Heart left ventricle (tissue), 13 donors: ENCODE data around the gene SMC5.

ENCODE experiments used
- CTCF ChIP-seq, 12 donors: fragments of 200-600 bp; sonication (generic) in 4 of 12; IDR thresholded peaks; one replicate each; pipeline versions ENCODE4 v1.5.0 to v1.8.0; 2018 to 2022; ENCODE audit warnings: antibody characterized with exemption in 12 of 12, mild to moderate bottlenecking in 5 of 12
- POLR2A ChIP-seq, 2 donors: fragments of 450-650 bp; IDR thresholded peaks; one replicate each; pipeline ENCODE4 v1.6.1; 2017; ENCODE audit warnings: antibody characterized with exemption in 2 of 2, mild to moderate bottlenecking in 2 of 2, moderate library complexity in 2 of 2
- donor health status: ischemic (EF 13 %, LVEDD 7.1; RV severe dilation, severe dysfunction).
- donor health status: DM: no; HTN: yes; CAD: no.
- donor health status: DM: no; HTN: no; CAD: no.
- donor health status: ischemic (EF 25% LVEDD 6.9; RV normal size, moderate dysfunction).
- donor health status: ischemic (EF 25% LVEDD 5.7; RV mildly dilated, moderate dysfunction).
- donor health status: ischemic (EF 35%, LVEDD 5.7; RV mildly dilated, moderate dysfunction).
- donor health status: nonischemic (EF 11% LVEDD 7.7; RV severe dilation, severe dysfunction).
- donor health status: DM: yes; HTN: yes; CAD: no.
- donor health status: PGD.
- donor health status: ischemic (EF 29% LVEDD 5.4; RV normal size, mild dysfunction).
- donor health status: nonischemic (EF 23%, LVEDD 6.1; RV moderate dilation, normal function).

- TF ChIP-seq CTCF (IDR thresholded peaks at IDR 0.05) (no peak), POLR2A (IDR thresholded peaks at IDR 0.05) (no peak)
Measured at GRCh38 chr9:70322096-70322495, 63.3 kb downstream of the SMC5 start.
